Liver (tissue), 9 donors: ENCODE data around the gene PFAS. TPM values are rescaled to one million over a fixed set of nuclear protein-coding genes. Genes with fewer than 3 reads are reported as not detected.

Experiments used
- DNase-seq: peaks from one replicate; pipeline ENCODE4 v3.0.0-alpha.2; 2017; ENCODE audit warnings: low spot score
- H3K27ac ChIP-seq, 2 donors: one replicate each; pipeline ENCODE4 v1.7.0; 2013; ENCODE audit warnings: inconsistent platforms in 2 of 2, low read length in 2 of 2, control low read depth in 1 of 2, low read depth in 1 of 2, mild to moderate bottlenecking in 1 of 2
- H3K27me3 ChIP-seq, 4 donors: one replicate each; pipeline versions ENCODE4 v1.6.1 to v1.7.0; 2013; ENCODE audit warnings: low read length in 3 of 4, inconsistent platforms in 1 of 4, mild to moderate bottlenecking in 1 of 4, moderate library complexity in 1 of 4; ENCODE audit not compliant: control insufficient read depth in 4 of 4, insufficient read depth in 4 of 4
- H3K36me3 ChIP-seq, 4 donors: one replicate each; pipeline versions ENCODE4 v1.6.1 to v1.7.0; 2013; ENCODE audit warnings: low read length in 3 of 4, mild to moderate bottlenecking in 3 of 4, low read depth in 1 of 4, moderate library complexity in 1 of 4; ENCODE audit not compliant: control insufficient read depth in 4 of 4, insufficient read depth in 3 of 4
- H3K4me1 ChIP-seq, 4 donors: one replicate each; pipeline versions ENCODE4 v1.6.1 to v1.7.0; 2013; ENCODE audit warnings: low read length in 3 of 4, mild to moderate bottlenecking in 3 of 4, moderate library complexity in 1 of 4; ENCODE audit not compliant: control insufficient read depth in 4 of 4, insufficient read depth in 4 of 4
- H3K4me3 ChIP-seq, 3 donors: one replicate each; pipeline versions ENCODE4 v1.6.1 to v1.7.0; 2013; ENCODE audit warnings: low read length in 3 of 3, control low read depth in 1 of 3, low read depth in 1 of 3, mild to moderate bottlenecking in 1 of 3
- H3K9ac ChIP-seq, 2 donors: one replicate each; pipeline ENCODE4 v1.7.0; 2013; ENCODE audit warnings: low read length in 2 of 2, mild to moderate bottlenecking in 2 of 2, moderate library complexity in 2 of 2, control low read depth in 1 of 2, low read depth in 1 of 2
- H3K9me3 ChIP-seq, 4 donors: one replicate each; pipeline versions ENCODE4 v1.6.1 to v1.7.0; 2013; ENCODE audit warnings: low read length in 3 of 4; ENCODE audit not compliant: control insufficient read depth in 4 of 4
- EGR1 ChIP-seq, 2 donors: IDR thresholded peaks; 2 replicates each; pipeline ENCODE4 v1.6.1; 2016 to 2018; ENCODE audit warnings: antibody characterized with exemption in 2 of 2, low read depth in 2 of 2
- FOXA1 ChIP-seq: IDR thresholded peaks from 2 replicates; pipeline ENCODE4 v1.6.1; 2016; ENCODE audit warnings: antibody characterized with exemption
- FOXA2 ChIP-seq: IDR thresholded peaks from 2 replicates; pipeline ENCODE4 v1.6.1; 2016; ENCODE audit warnings: antibody characterized with exemption
- GABPA ChIP-seq, 2 donors: IDR thresholded peaks in 1 of 2; conservative IDR thresholded peaks in 1 of 2; 2 replicates each; pipeline ENCODE4 v1.6.1; 2016; ENCODE audit warnings: antibody characterized with exemption in 2 of 2, mild to moderate bottlenecking in 1 of 2, moderate library complexity in 1 of 2
- HNF4A ChIP-seq, 2 donors: conservative IDR thresholded peaks; 2 replicates each; pipeline ENCODE4 v1.6.1; 2016; ENCODE audit warnings: antibody characterized with exemption in 2 of 2, mild to moderate bottlenecking in 2 of 2
- HNF4G ChIP-seq: IDR thresholded peaks from 2 replicates; pipeline ENCODE4 v1.6.1; 2016; ENCODE audit warnings: antibody characterized with exemption
- JUND ChIP-seq, 2 donors: IDR thresholded peaks; 2 replicates each; pipeline ENCODE4 v1.6.1; 2016; ENCODE audit warnings: antibody characterized with exemption in 2 of 2
- NR2F2 ChIP-seq: IDR thresholded peaks from 2 replicates; pipeline ENCODE4 v1.6.1; 2016; ENCODE audit warnings: antibody characterized with exemption
- RAD21 ChIP-seq, 2 donors: IDR thresholded peaks; 2 replicates each; pipeline ENCODE4 v1.6.1; 2016; ENCODE audit warnings: antibody characterized with exemption in 2 of 2, mild to moderate bottlenecking in 2 of 2
- RXRA ChIP-seq, 2 donors: IDR thresholded peaks; 2 replicates each; pipeline ENCODE4 v1.6.1; 2017 to 2018; ENCODE audit warnings: antibody characterized with exemption in 2 of 2, mild to moderate bottlenecking in 1 of 2
- TAF1 ChIP-seq: conservative IDR thresholded peaks from 2 replicates; pipeline ENCODE4 v1.6.1; 2016; ENCODE audit warnings: antibody characterized with exemption, mild to moderate bottlenecking
- YY1 ChIP-seq: IDR thresholded peaks from 2 replicates; pipeline ENCODE4 v1.6.1; 2016; ENCODE audit warnings: antibody characterized with exemption, mild to moderate bottlenecking
- WGBS: extraction: QIAGEN DNeasy Blood & Tissue Kit; methylation state at CpG from one replicate; pipeline ENCODE4 v1.1.7; 2013; 5-methylcytosine and 5-hydroxymethylcytosine counted together
- polyA plus RNA-seq, 2 donors: library from polyadenylated mRNA; stranded (reverse) in 1 of 2; unstranded in 1 of 2; fragments of 200-250 nt in 1 of 2; fragments of >200 nt in 1 of 2; fragmentation: Nextera tagmentation in 1 of 2; extraction: Ambion mirVana in 1 of 2; gene quantifications; one replicate each; pipeline versions ENCODE4 v1.2.1 to v1.2.3, GENCODE V29; 2013 to 2015
- total RNA-seq, 2 donors: library from RNA; depleted of rRNA; stranded (reverse); fragments of >200 nt; gene quantifications; one replicate each; pipeline ENCODE4 v1.2.3, GENCODE V29; 2014
- TF ChIP-seq, protein P1 (sequence below): IDR thresholded peaks from 2 replicates; pipeline ENCODE4 v1.6.1; 2016; ENCODE audit warnings: antibody characterized with exemption
- TF ChIP-seq, protein P2 (sequence below): IDR thresholded peaks from 2 replicates; pipeline ENCODE4 v1.6.1; 2016; ENCODE audit warnings: antibody characterized with exemption
- TF ChIP-seq, protein P3 (sequence below): IDR thresholded peaks from 2 replicates; pipeline ENCODE4 v1.6.1; 2016; ENCODE audit warnings: antibody characterized with exemption, mild to moderate bottlenecking
- donor health status: healthy.
- donor health status: healthy.
- donor health status: healthy.
- donor health status: healthy.
- donor health status: healthy.

The PFAS gene
- total and polyA plus RNA-seq, 4 donors = 6.0 to 18.5 (median 10.8) TPM

DNA sequence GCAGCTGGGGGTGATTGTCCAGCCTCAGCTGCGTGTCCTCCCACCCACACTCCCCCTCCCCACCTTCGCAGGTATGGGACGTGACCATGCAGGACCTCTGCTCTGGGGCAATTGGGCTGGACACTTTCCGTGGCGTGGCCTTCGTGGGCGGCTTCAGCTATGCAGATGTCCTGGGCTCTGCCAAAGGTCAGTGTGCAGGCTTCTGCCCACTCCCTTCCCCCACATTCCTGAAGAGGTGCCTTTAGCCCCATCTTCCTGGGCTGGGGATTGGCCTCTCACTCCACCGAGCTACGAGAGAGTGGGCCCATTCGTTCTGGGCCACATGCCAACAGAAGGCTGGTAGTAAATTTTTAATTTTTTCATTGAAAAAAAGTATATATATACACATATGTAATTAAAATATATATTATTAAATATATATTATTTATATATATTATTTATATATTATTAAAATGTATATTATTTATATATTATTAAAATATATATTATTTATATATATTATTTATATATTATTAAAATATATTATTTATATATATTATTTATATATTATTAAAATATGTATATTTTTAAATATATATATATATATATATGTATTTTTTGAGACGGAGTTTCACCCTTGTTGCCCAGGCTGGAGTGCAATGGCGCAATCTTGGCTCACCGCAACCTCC lies 18.5 kb downstream of the PFAS start (continued):
- TF ChIP-seq FOXA2 = no peak
- no peak for TF ChIP-seq RXRA (IDR thresholded peaks at IDR 0.05)
- no peak for TF ChIP-seq FOXA1
- TF ChIP-seq NR2F2 = no peak
- TF ChIP-seq GABPA (IDR thresholded peaks at IDR 0.05 in 1 of 2, conservative IDR thresholded peaks at IDR 0.05 in 1 of 2) = no peak
- no peak for TF ChIP-seq HNF4G
- TF ChIP-seq RAD21 (IDR thresholded peaks at IDR 0.05) = no peak
- TF ChIP-seq YY1 = no peak
- no peak for TF ChIP-seq TAF1
- TF ChIP-seq JUND (IDR thresholded peaks at IDR 0.05) = no peak
- TF ChIP-seq, protein P1, sequence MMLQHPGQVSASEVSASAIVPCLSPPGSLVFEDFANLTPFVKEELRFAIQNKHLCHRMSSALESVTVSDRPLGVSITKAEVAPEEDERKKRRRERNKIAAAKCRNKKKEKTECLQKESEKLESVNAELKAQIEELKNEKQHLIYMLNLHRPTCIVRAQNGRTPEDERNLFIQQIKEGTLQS = no peak
- TF ChIP-seq, protein P2, sequence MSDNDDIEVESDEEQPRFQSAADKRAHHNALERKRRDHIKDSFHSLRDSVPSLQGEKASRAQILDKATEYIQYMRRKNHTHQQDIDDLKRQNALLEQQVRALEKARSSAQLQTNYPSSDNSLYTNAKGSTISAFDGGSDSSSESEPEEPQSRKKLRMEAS = no peak

DNA sequence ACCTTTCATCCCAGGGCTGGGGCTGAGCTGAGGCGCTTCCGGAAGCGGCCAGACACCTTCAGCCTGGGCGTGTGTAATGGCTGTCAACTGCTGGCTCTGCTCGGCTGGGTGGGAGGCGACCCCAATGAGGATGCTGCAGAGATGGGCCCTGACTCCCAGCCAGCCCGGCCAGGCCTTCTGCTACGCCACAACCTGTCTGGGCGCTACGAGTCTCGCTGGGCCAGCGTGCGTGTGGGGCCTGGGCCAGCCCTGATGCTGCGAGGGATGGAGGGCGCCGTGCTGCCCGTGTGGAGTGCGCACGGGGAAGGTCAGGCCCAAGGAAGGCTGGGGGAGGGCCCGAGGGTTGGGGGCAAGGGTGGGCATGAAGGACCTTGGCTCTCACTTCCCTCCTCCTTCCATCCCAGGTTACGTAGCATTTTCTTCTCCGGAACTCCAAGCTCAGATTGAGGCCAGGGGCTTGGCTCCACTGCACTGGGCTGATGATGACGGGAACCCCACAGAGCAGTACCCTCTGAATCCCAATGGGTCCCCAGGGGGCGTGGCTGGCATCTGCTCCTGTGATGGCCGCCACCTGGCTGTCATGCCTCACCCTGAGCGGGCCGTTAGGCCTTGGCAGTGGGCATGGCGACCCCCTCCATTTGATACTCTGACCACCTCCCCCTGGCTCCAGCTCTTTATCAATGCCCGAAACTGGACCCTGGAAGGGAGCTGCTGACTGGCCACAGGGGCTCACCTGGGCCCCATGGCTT lies 19.6 kb downstream of the PFAS start:
- no peaks in the 10 kb centered on the region for H3K9me3 ChIP-seq
- WGBS = 95% methylated on average over 29 of the region's 29 CpGs
- DNase-seq = no peak
- no peak overlapping the region for H3K27ac ChIP-seq
- no peak overlapping the region for H3K9ac ChIP-seq
- TF ChIP-seq FOXA2 (no peak), FOXA1 (no peak), EGR1 (IDR thresholded peaks at IDR 0.05; ENCODE audit: low read depth in 2 of 2) (no peak), JUND (IDR thresholded peaks at IDR 0.05) (no peak)
- H3K4me3 ChIP-seq = no peak overlapping the region
- H3K27me3 ChIP-seq = no peaks in the 10 kb centered on the region
- H3K36me3 ChIP-seq = peaks cover 2 to 35% (median 11%) of the 10 kb centered on the region in 4 donors
- peaks cover 0 to 2% (median 2%) of the 10 kb centered on the region in 4 donors for H3K4me1 ChIP-seq

DNA sequence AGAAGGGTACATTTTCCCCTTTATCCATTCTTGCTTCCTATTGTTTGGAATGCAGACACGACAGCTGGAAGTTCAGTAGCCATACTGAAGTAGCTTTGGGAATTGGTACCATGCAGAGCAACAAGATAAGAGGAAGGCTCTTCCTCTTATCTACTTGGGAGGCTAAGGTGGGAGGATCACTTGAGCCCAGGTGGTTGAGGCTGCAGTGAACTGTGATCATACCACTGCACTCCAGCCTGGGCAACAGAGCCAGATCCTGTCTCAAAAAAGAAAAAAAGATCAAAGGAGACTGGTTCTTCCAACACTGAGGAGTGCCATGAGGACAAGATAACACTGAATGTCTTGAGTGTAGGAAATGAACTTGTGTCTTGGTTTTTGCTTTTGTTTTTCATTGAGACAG lies 23.3 kb downstream of the PFAS start:
- peaks cover 0 to 7% (median under 1%) of the 10 kb centered on the region in 4 donors for H3K36me3 ChIP-seq
- no peak for DNase-seq
- H3K27ac ChIP-seq = no peak overlapping the region
- no peak for TF ChIP-seq NR2F2
- no peak for TF ChIP-seq RAD21 (IDR thresholded peaks at IDR 0.05)
- TF ChIP-seq RXRA (IDR thresholded peaks at IDR 0.05) = no peak
- TF ChIP-seq FOXA1 = no peak
- TF ChIP-seq HNF4A (conservative IDR thresholded peaks at IDR 0.05) = no peak
- TF ChIP-seq YY1 = no peak
- TF ChIP-seq, protein P3, sequence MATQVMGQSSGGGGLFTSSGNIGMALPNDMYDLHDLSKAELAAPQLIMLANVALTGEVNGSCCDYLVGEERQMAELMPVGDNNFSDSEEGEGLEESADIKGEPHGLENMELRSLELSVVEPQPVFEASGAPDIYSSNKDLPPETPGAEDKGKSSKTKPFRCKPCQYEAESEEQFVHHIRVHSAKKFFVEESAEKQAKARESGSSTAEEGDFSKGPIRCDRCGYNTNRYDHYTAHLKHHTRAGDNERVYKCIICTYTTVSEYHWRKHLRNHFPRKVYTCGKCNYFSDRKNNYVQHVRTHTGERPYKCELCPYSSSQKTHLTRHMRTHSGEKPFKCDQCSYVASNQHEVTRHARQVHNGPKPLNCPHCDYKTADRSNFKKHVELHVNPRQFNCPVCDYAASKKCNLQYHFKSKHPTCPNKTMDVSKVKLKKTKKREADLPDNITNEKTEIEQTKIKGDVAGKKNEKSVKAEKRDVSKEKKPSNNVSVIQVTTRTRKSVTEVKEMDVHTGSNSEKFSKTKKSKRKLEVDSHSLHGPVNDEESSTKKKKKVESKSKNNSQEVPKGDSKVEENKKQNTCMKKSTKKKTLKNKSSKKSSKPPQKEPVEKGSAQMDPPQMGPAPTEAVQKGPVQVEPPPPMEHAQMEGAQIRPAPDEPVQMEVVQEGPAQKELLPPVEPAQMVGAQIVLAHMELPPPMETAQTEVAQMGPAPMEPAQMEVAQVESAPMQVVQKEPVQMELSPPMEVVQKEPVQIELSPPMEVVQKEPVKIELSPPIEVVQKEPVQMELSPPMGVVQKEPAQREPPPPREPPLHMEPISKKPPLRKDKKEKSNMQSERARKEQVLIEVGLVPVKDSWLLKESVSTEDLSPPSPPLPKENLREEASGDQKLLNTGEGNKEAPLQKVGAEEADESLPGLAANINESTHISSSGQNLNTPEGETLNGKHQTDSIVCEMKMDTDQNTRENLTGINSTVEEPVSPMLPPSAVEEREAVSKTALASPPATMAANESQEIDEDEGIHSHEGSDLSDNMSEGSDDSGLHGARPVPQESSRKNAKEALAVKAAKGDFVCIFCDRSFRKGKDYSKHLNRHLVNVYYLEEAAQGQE = no peak
- TF ChIP-seq EGR1 (IDR thresholded peaks at IDR 0.05; ENCODE audit: low read depth in 2 of 2) = no peak
- no peak overlapping the region for H3K9ac ChIP-seq
- WGBS = 94% methylated on average over 1 of the region's 1 CpG
- H3K4me3 ChIP-seq = no peak overlapping the region
- H3K4me1 ChIP-seq = peaks cover 0 to 13% (median 8%) of the 10 kb centered on the region in 4 donors
- H3K27me3 ChIP-seq = no peaks in the 10 kb centered on the region
- H3K9me3 ChIP-seq = no peaks in the 10 kb centered on the region
